A549 (cell line): ENCODE data around the gene EXOC4. TPM values are rescaled to one million over a fixed set of nuclear protein-coding genes. Genes with fewer than 3 reads are reported as not detected.

Source experiments
- ATAC-seq, 2 experiments: fragments of 200-7000 bp in 1 of 2; fragments of >200 bp in 1 of 2; cut with Nextera tagmentation in 1 of 2; cut with Tn5 transposase in 1 of 2; 3 replicates each; pipeline versions ENCODE4 v1.8.0 to v1.9.1; 2018 to 2020; ENCODE audit warnings: mild to moderate bottlenecking in 1 of 2, moderate library complexity in 1 of 2
- CTCF ChIA-PET: fragments of 300-600 bp; sonication (Branson Sonifier 250); formaldehyde crosslinking; extraction: SDS; loops from one replicate; lab custom pipeline; 2021; ENCODE audit warnings: antibody characterized with exemption, inconsistent platforms; lab: Yijun Ruan, JAX
- POLR2A ChIA-PET: fragments of 350-600 bp; formaldehyde crosslinking; extraction: SDS; loops from one replicate; lab custom pipeline; 2021; ENCODE audit warnings: antibody characterized with exemption, inconsistent platforms; lab: Yijun Ruan, JAX
- DNase-seq, 2 experiments: peaks; one replicate each; pipeline versions ENCODE4 v3.0.0 to v3.0.0-alpha.2; 2011 to 2016; ENCODE audit warnings: low read depth in 1 of 2, low spot score in 1 of 2
- FAIRE-seq: peaks from 2 replicates; lab custom pipeline; 2011; peaks lifted over from hg19 to GRCh38; lab: Jason Lieb, UNC
- H3K27ac ChIP-seq, 2 experiments: fragments of >200 bp; sonication (Bioruptor Twin); formaldehyde crosslinking; 3 replicates each; pipeline ENCODE4 v1.5.1; 2016 to 2017
- H3K4me1 ChIP-seq: fragments of >200 bp; sonication (Bioruptor Twin); formaldehyde crosslinking; 3 replicates; pipeline ENCODE4 v1.6.1; 2016
- H3K4me2 ChIP-seq: fragments of >200 bp; sonication (Bioruptor Twin); formaldehyde crosslinking; 3 replicates; pipeline ENCODE4 v1.6.1; 2016
- H3K4me3 ChIP-seq: fragments of >200 bp; sonication (Bioruptor Twin); formaldehyde crosslinking; 3 replicates; pipeline ENCODE4 v1.5.1; 2016
- H3K9me3 ChIP-seq: fragments of >200 bp; sonication (Bioruptor Twin); formaldehyde crosslinking; 3 replicates; pipeline ENCODE4 v1.6.1; 2016
- ATOH8 ChIP-seq: fragments of 250-450 bp; sonication (Bioruptor Pico); IDR thresholded peaks from 2 replicates; pipeline ENCODE4 v1.5.0; 2020; ENCODE audit warnings: low read depth, mild to moderate bottlenecking, moderate library complexity
- CBX8 ChIP-seq: fragments of 200-600 bp; sonication (generic); IDR thresholded peaks from 2 replicates; pipeline ENCODE4 v1.6.1; 2016
- CEBPB ChIP-seq, 2 experiments: fragments of >200 bp in 1 of 2; sonication (Bioruptor Twin) in 1 of 2; formaldehyde crosslinking in 1 of 2; IDR thresholded peaks; 2 replicates each; pipeline ENCODE4 v1.6.1; 2012 to 2016
- CHD2 ChIP-seq: fragments of 150-350 bp; IDR thresholded peaks from 2 replicates; pipeline ENCODE4 v1.6.1; 2014; ENCODE audit warnings: low read length; ENCODE audit not compliant: partially characterized antibody
- E2F6 ChIP-seq: IDR thresholded peaks from 2 replicates; pipeline ENCODE4 v1.6.1; 2012; ENCODE audit warnings: low read depth, borderline replicate concordance
- ESRRA ChIP-seq: fragments of 150-350 bp; IDR thresholded peaks from 2 replicates; pipeline ENCODE4 v1.6.1; 2014; ENCODE audit warnings: mild to moderate bottlenecking, low read length, borderline replicate concordance
- FOSB ChIP-seq: fragments of 250-450 bp; sonication (Bioruptor Pico); IDR thresholded peaks from 2 replicates; pipeline ENCODE4 v1.5.0; 2020; ENCODE audit warnings: mild to moderate bottlenecking, moderate library complexity
- FOSL2 ChIP-seq, 2 experiments: fragments of 450-650 bp in 1 of 2; fragments of >200 bp in 1 of 2; sonication (Bioruptor Twin) in 1 of 2; formaldehyde crosslinking; IDR thresholded peaks; 2 replicates each; pipeline versions ENCODE4 v1.5.0 to v1.6.1; 2016 to 2020; ENCODE audit warnings: mild to moderate bottlenecking in 1 of 2, moderate library complexity in 1 of 2
- FOXS1 ChIP-seq: fragments of 250-450 bp; sonication (Bioruptor Pico); IDR thresholded peaks from 2 replicates; pipeline ENCODE4 v1.5.0; 2020; ENCODE audit warnings: mild to moderate bottlenecking, moderate library complexity
- HMGXB4 ChIP-seq: fragments of 250-450 bp; sonication (Bioruptor Pico); IDR thresholded peaks from 2 replicates; pipeline ENCODE4 v1.5.0; 2021; ENCODE audit warnings: mild to moderate bottlenecking, moderate library complexity, borderline replicate concordance
- HOXA7 ChIP-seq: fragments of 250-450 bp; sonication (Bioruptor Pico); IDR thresholded peaks from 2 replicates; pipeline ENCODE4 v1.5.0; 2020; ENCODE audit warnings: mild to moderate bottlenecking, moderate library complexity
- KDM5A ChIP-seq: fragments of 200-600 bp; sonication (generic); IDR thresholded peaks from 2 replicates; pipeline ENCODE4 v1.6.1; 2016; ENCODE audit warnings: antibody characterized with exemption, mild to moderate bottlenecking
- MAFK ChIP-seq: fragments of 450-650 bp; IDR thresholded peaks from 2 replicates; pipeline ENCODE4 v1.6.1; 2014; ENCODE audit not compliant: partially characterized antibody
- MYC ChIP-seq: IDR thresholded peaks from 2 replicates; pipeline ENCODE4 v1.6.1; 2012; ENCODE audit warnings: mild to moderate bottlenecking, inconsistent platforms, low read length, improper control_type of control experiment, borderline replicate concordance
- NR3C1 ChIP-seq: fragments of >200 bp; sonication (Bioruptor Twin); formaldehyde crosslinking; IDR thresholded peaks from 3 replicates; pipeline ENCODE4 v1.6.1; 2017
- PBX3 ChIP-seq: IDR thresholded peaks from 2 replicates; pipeline ENCODE4 v1.6.1; 2012
- PHF8 ChIP-seq: fragments of 200-600 bp; sonication (generic); IDR thresholded peaks from 2 replicates; pipeline ENCODE4 v1.6.1; 2016; ENCODE audit warnings: low read depth, mild to moderate bottlenecking, antibody characterized with exemption, moderate library complexity, borderline replicate concordance
- POLR2A ChIP-seq: IDR thresholded peaks from 2 replicates; pipeline ENCODE4 v1.6.1; 2012; ENCODE audit warnings: mild to moderate bottlenecking, low read length
- POLR2AphosphoS2 ChIP-seq: conservative IDR thresholded peaks from 2 replicates; pipeline ENCODE4 v1.6.1; 2012; ENCODE audit warnings: low read length, improper control_type of control experiment, inconsistent platforms
- RAD21 ChIP-seq, 2 experiments: fragments of >200 bp in 1 of 2; sonication (Bioruptor Twin) in 1 of 2; formaldehyde crosslinking in 1 of 2; IDR thresholded peaks in 1 of 2; conservative IDR thresholded peaks in 1 of 2; 2 replicates in 1 of 2; 3 replicates in 1 of 2; pipeline ENCODE4 v1.6.1; 2012 to 2018; ENCODE audit warnings: inconsistent platforms in 1 of 2
- RARB ChIP-seq: fragments of 250-450 bp; sonication (Bioruptor Pico); IDR thresholded peaks from 2 replicates; pipeline ENCODE4 v1.8.0; 2021; ENCODE audit warnings: mild to moderate bottlenecking, moderate library complexity
- TFCP2L1 ChIP-seq: fragments of 250-450 bp; sonication (Bioruptor Pico); IDR thresholded peaks from 2 replicates; pipeline ENCODE4 v1.5.0; 2021; ENCODE audit warnings: mild to moderate bottlenecking
- ZC3H11A ChIP-seq: fragments of 450-650 bp; IDR thresholded peaks from 2 replicates; pipeline ENCODE4 v1.6.1; 2014; ENCODE audit warnings: antibody characterized with exemption, mild to moderate bottlenecking
- ZNF302 ChIP-seq: fragments of 250-450 bp; sonication (Bioruptor Pico); IDR thresholded peaks from 2 replicates; pipeline ENCODE4 v1.9.0; 2021; ENCODE audit warnings: inconsistent platforms, mild to moderate bottlenecking, moderate library complexity
- WGBS: methylation state at CpG from one replicate; pipeline ENCODE4 v1.1.6; 2017; ENCODE audit errors: missing lambda C conversion rate; 5-methylcytosine and 5-hydroxymethylcytosine counted together
- polyA plus RNA-seq, 4 experiments: library from polyadenylated mRNA; depleted of rRNA in 3 of 4; stranded (reverse); fragments of >200 nt; fragmentation: RNase III in 1 of 4; extraction: RNeasy Plus Mini Kit Qiagen cat#74134 plus additional on column Dnase treatment in 1 of 4; gene quantifications; 2 replicates in 3 of 4; 3 replicates in 1 of 4; pipeline ENCODE4 v1.2.3, GENCODE V29; 2011 to 2017

The EXOC4 gene
- polyA plus RNA-seq, 2 of the 4 experiments (the other 2 are of a cell fraction): 33.4 to 73.1 TPM

- Histone ChIP-seq H3K4me1 (no peaks in the 10 kb centered on the region), H3K4me2 (no peak overlapping the region), H3K4me3 (no peak overlapping the region), H3K9me3 (peaks cover 10% of the 10 kb centered on the region; the same call in 2 of the 3 replicates), H3K27ac (no peak overlapping the region)
- FAIRE-seq (no peak), ATAC-seq (no peak), DNase-seq (no peak)
- TF ChIP-seq CEBPB (IDR thresholded peaks at IDR 0.05): no peak
- TF ChIP-seq ESRRA: no peak
- no peak for TF ChIP-seq FOSL2 (IDR thresholded peaks at IDR 0.05)
- peak; percentile 29 for TF ChIP-seq FOSL2 (CRISPR knock-in tag; IDR thresholded peaks at IDR 0.05)
- no peak for TF ChIP-seq RARB (CRISPR knock-in tag)
- TF ChIP-seq POLR2AphosphoS2: no peak
- WGBS: 52% methylated on average over 3 of the region's 3 CpGs
- ChIA-PET CTCF (interaction anchor here (0.5 to 1.3 kb wide), 3 partner anchors 9 to 126 kb away, joined by 3 read pairs; no protein-coding TSS in a partner anchor), POLR2A (no interaction called here)
Measured at GRCh38 chr7:134083766-134084487, 831.0 kb downstream of the EXOC4 start.

- no peak overlapping the region for H3K4me2 ChIP-seq
- CTCF ChIA-PET: interaction anchor here (0.7 to 1.6 kb wide), 4 partner anchors 10 to 131 kb away, joined by 3 to 7 read pairs (median 3); no protein-coding TSS in a partner anchor
- FAIRE-seq (peak; percentile 32), ATAC-seq (no peak), DNase-seq (no peak)
- H3K4me3 ChIP-seq: no peak overlapping the region
- POLR2A ChIA-PET: no interaction called here
- no peaks in the 10 kb centered on the region for H3K4me1 ChIP-seq
- 58% methylated on average over 3 of the region's 3 CpGs for WGBS
- no peak overlapping the region for H3K27ac ChIP-seq
- peaks cover 17% of the 10 kb centered on the region for H3K9me3 ChIP-seq
- no peak for TF ChIP-seq RARB (CRISPR knock-in tag)
- no peak for TF ChIP-seq HOXA7 (CRISPR knock-in tag)
- no peak for TF ChIP-seq E2F6
- TF ChIP-seq KDM5A: no peak
- no peak for TF ChIP-seq PBX3
- no peak for TF ChIP-seq HMGXB4
- TF ChIP-seq FOSB (CRISPR knock-in tag): no peak
- no peak for TF ChIP-seq CHD2
- no peak for TF ChIP-seq NR3C1
- no peak for TF ChIP-seq FOXS1 (CRISPR knock-in tag)
- no peak for TF ChIP-seq ZC3H11A
- TF ChIP-seq ZNF302 (CRISPR knock-in tag): no peak
- TF ChIP-seq PHF8: no peak
- no peak for TF ChIP-seq TFCP2L1
- TF ChIP-seq CBX8: no peak
- TF ChIP-seq POLR2A: no peak
- no peak for TF ChIP-seq MAFK
- no peak for TF ChIP-seq RAD21 (conservative IDR thresholded peaks at IDR 0.05 in 1 of 2, IDR thresholded peaks at IDR 0.05 in 1 of 2)
- TF ChIP-seq MYC: no peak
- no peak for TF ChIP-seq ATOH8 (CRISPR knock-in tag)
Measured at GRCh38 chr7:134084488-134085144, 831.7 kb downstream of the EXOC4 start.
